ENCODE data around the gene ITSN1.
A peak's percentile ranks its signal among the peaks of the same experiment; 100 is the strongest.

The ITSN1 gene

GRCh38 chr21:33902349-33902748 lies 260.0 kb downstream of the ITSN1 start:
- DNase-seq (ENCODE audit: insufficient read length, low spot score) (no peak), FAIRE-seq (no peak)
- no peak for TF ChIP-seq CTCF (IDR thresholded peaks at IDR 0.05; ENCODE audit: insufficient read depth, missing control alignments)

- DNase-seq (ENCODE audit: insufficient read length, low spot score): no peak
- no peak for TF ChIP-seq CTCF (IDR thresholded peaks at IDR 0.05; ENCODE audit: insufficient read depth, missing control alignments)
- FAIRE-seq: no peak
Measured at GRCh38 chr21:33904041-33904440, 261.7 kb downstream of the ITSN1 start.

GRCh38 chr21:33908760-33909159 lies 266.5 kb downstream of the ITSN1 start:
- DNase-seq (ENCODE audit: insufficient read length, low spot score): no peak
- FAIRE-seq: no peak
- TF ChIP-seq CTCF (IDR thresholded peaks at IDR 0.05; ENCODE audit: insufficient read depth, missing control alignments): no peak

- no peak for FAIRE-seq
Measured at GRCh38 chr21:33909756-33910155, 267.5 kb downstream of the ITSN1 start.

GRCh38 chr21:33914188-33914587 lies 271.9 kb downstream of the ITSN1 start:
- no peak for TF ChIP-seq CTCF (IDR thresholded peaks at IDR 0.05; ENCODE audit: insufficient read depth, missing control alignments)
- no peak for DNase-seq (ENCODE audit: insufficient read length, low spot score)
- FAIRE-seq: no peak

More at GRCh38 chr21:33909756-33910155, 267.5 kb downstream of the ITSN1 start:
- no peak for DNase-seq (ENCODE audit: insufficient read length, low spot score)
- no peak for TF ChIP-seq CTCF (IDR thresholded peaks at IDR 0.05; ENCODE audit: insufficient read depth, missing control alignments)

GRCh38 chr21:33915368-33916199 lies 273.3 kb downstream of the ITSN1 start, which contains the start of gene ATP5PO:
TSS of gene ATP5PO (minus strand) at chr21:33915804. CDS start at chr21:33915763, 41 bp downstream.
- FAIRE-seq: no peak
- peak; percentile 59 for DNase-seq (ENCODE audit: insufficient read length, low spot score)
- TF ChIP-seq CTCF (IDR thresholded peaks at IDR 0.05; ENCODE audit: insufficient read depth, missing control alignments): no peak

- DNase-seq (ENCODE audit: insufficient read length, low spot score) (no peak), FAIRE-seq (no peak)
- no peak for TF ChIP-seq CTCF (IDR thresholded peaks at IDR 0.05; ENCODE audit: insufficient read depth, missing control alignments)
Measured at GRCh38 chr21:33916200-33916567, 273.9 kb downstream of the ITSN1 start.

Measured in D721Med (cell line).